ENCODE data around the gene MRC1.

Gene MRC1

GRCh38 chr10:17819836-17820235 is 10.7 kb downstream of the MRC1 start:
- H3K79me1 ChIP-seq (replicated peaks; ENCODE audit: low read length, poor library complexity, severe bottlenecking): no peaks in the 10 kb centered on the region
- DNase-seq: no peak
- no peak overlapping the region for H2BK12ac ChIP-seq (ENCODE audit: low read length in 2 of 2)
- H3K4me2 ChIP-seq (ENCODE audit: low read length, poor library complexity, severe bottlenecking): no peak overlapping the region
- H3K4me1 ChIP-seq (ENCODE audit: control insufficient read depth, insufficient read depth, low read depth, low read length): no peaks in the 10 kb centered on the region
- H4K8ac ChIP-seq (ENCODE audit: low read length): no peak overlapping the region
- no peak overlapping the region for H2AFZ ChIP-seq (ENCODE audit: low read depth, low read length)
- peaks cover 0 to 7% of the 10 kb centered on the region in 2 experiments for H3K27me3 ChIP-seq (ENCODE audit: control insufficient read depth in 1 of 2, insufficient read depth in 1 of 2, low read length in 2 of 2)
- H3K4ac ChIP-seq (ENCODE audit: low read depth in 1 of 2, low read length in 2 of 2): no peak overlapping the region
- H3K18ac ChIP-seq (ENCODE audit: low read depth in 1 of 2, low read length in 2 of 2): no peak overlapping the region
- no peak overlapping the region for H3K23ac ChIP-seq (ENCODE audit: low read length in 2 of 2)
- no peak overlapping the region for H3K9ac ChIP-seq (ENCODE audit: low read length)
- WGBS: 91% methylated on average over 7 of the region's 7 CpGs
- H3K27ac ChIP-seq (ENCODE audit: low read length, poor library complexity, severe bottlenecking): no peak overlapping the region
- H3K9me3 ChIP-seq (ENCODE audit: control insufficient read depth, low read length): no peaks in the 10 kb centered on the region
- H4K91ac ChIP-seq (ENCODE audit: low read length): no peak overlapping the region
- H2BK120ac ChIP-seq (ENCODE audit: low read depth, low read length): no peak overlapping the region
- H2BK15ac ChIP-seq (ENCODE audit: low read depth, poor library complexity, severe bottlenecking): no peak overlapping the region
- H2BK5ac ChIP-seq (ENCODE audit: low read depth, low read length, poor library complexity, severe bottlenecking): no peak overlapping the region
- H3K36me3 ChIP-seq (ENCODE audit: control insufficient read depth in 1 of 2, insufficient read depth in 2 of 2, low read depth in 1 of 2, low read length in 2 of 2): no peaks in the 10 kb centered on the region
- no peak overlapping the region for H2AK5ac ChIP-seq (ENCODE audit: low read length, severe bottlenecking)
- no peak overlapping the region for H3K4me3 ChIP-seq (ENCODE audit: insufficient read depth in 1 of 2, low read depth in 1 of 2, low read length in 2 of 2)
- no peak overlapping the region for H3K14ac ChIP-seq (ENCODE audit: low read length in 2 of 2)

GRCh38 chr10:17820943-17821342 is 11.8 kb downstream of the MRC1 start:
- Histone ChIP-seq H3K4me2 (ENCODE audit: low read length, poor library complexity, severe bottlenecking) (no peak overlapping the region), H3K27me3 (ENCODE audit: control insufficient read depth in 1 of 2, insufficient read depth in 1 of 2, low read length in 2 of 2) (peaks cover 0 to 2% of the 10 kb centered on the region in 2 experiments), H2BK120ac (ENCODE audit: low read depth, low read length) (no peak overlapping the region), H2AFZ (ENCODE audit: low read depth, low read length) (no peak overlapping the region), H2AK5ac (ENCODE audit: low read length, severe bottlenecking) (no peak overlapping the region), H3K4ac (ENCODE audit: low read depth in 1 of 2, low read length in 2 of 2) (no peak overlapping the region), H3K18ac (ENCODE audit: low read depth in 1 of 2, low read length in 2 of 2) (no peak overlapping the region), H3K14ac (ENCODE audit: low read length in 2 of 2) (no peak overlapping the region), H3K23ac (ENCODE audit: low read length in 2 of 2) (no peak overlapping the region), H3K4me1 (ENCODE audit: control insufficient read depth, insufficient read depth, low read depth, low read length) (no peaks in the 10 kb centered on the region), H3K4me3 (ENCODE audit: insufficient read depth in 1 of 2, low read depth in 1 of 2, low read length in 2 of 2) (no peak overlapping the region), H3K27ac (ENCODE audit: low read length, poor library complexity, severe bottlenecking) (no peak overlapping the region), H3K36me3 (ENCODE audit: control insufficient read depth in 1 of 2, insufficient read depth in 2 of 2, low read depth in 1 of 2, low read length in 2 of 2) (no peaks in the 10 kb centered on the region), H3K9ac (ENCODE audit: low read length) (no peak overlapping the region), H3K9me3 (ENCODE audit: control insufficient read depth, low read length) (no peaks in the 10 kb centered on the region), H4K91ac (ENCODE audit: low read length) (no peak overlapping the region), H2BK15ac (ENCODE audit: low read depth, poor library complexity, severe bottlenecking) (no peak overlapping the region), H4K8ac (ENCODE audit: low read length) (no peak overlapping the region), H2BK5ac (ENCODE audit: low read depth, low read length, poor library complexity, severe bottlenecking) (no peak overlapping the region), H2BK12ac (ENCODE audit: low read length in 2 of 2) (no peak overlapping the region), H3K79me1 (replicated peaks; ENCODE audit: low read length, poor library complexity, severe bottlenecking) (no peaks in the 10 kb centered on the region)
- no peak for DNase-seq
- WGBS: 93% methylated on average over 3 of the region's 3 CpGs

- Histone ChIP-seq H3K36me3 (ENCODE audit: control insufficient read depth in 1 of 2, insufficient read depth in 2 of 2, low read depth in 1 of 2, low read length in 2 of 2) (no peaks in the 10 kb centered on the region), H3K79me1 (replicated peaks; ENCODE audit: low read length, poor library complexity, severe bottlenecking) (no peaks in the 10 kb centered on the region), H4K91ac (ENCODE audit: low read length) (no peak overlapping the region), H3K27ac (ENCODE audit: low read length, poor library complexity, severe bottlenecking) (no peak overlapping the region), H3K23ac (ENCODE audit: low read length in 2 of 2) (no peak overlapping the region), H3K4me1 (ENCODE audit: control insufficient read depth, insufficient read depth, low read depth, low read length) (no peaks in the 10 kb centered on the region), H3K9ac (ENCODE audit: low read length) (no peak overlapping the region), H3K14ac (ENCODE audit: low read length in 2 of 2) (no peak overlapping the region), H2AFZ (ENCODE audit: low read depth, low read length) (no peak overlapping the region), H3K4me2 (ENCODE audit: low read length, poor library complexity, severe bottlenecking) (no peak overlapping the region), H2BK5ac (ENCODE audit: low read depth, low read length, poor library complexity, severe bottlenecking) (no peak overlapping the region), H3K4me3 (ENCODE audit: insufficient read depth in 1 of 2, low read depth in 1 of 2, low read length in 2 of 2) (no peak overlapping the region), H2BK120ac (ENCODE audit: low read depth, low read length) (no peak overlapping the region), H3K4ac (ENCODE audit: low read depth in 1 of 2, low read length in 2 of 2) (no peak overlapping the region), H4K8ac (ENCODE audit: low read length) (no peak overlapping the region), H3K27me3 (ENCODE audit: control insufficient read depth in 1 of 2, insufficient read depth in 1 of 2, low read length in 2 of 2) (peaks cover 0 to 2% of the 10 kb centered on the region in 2 experiments), H3K18ac (ENCODE audit: low read depth in 1 of 2, low read length in 2 of 2) (no peak overlapping the region), H2BK12ac (ENCODE audit: low read length in 2 of 2) (no peak overlapping the region), H2BK15ac (ENCODE audit: low read depth, poor library complexity, severe bottlenecking) (no peak overlapping the region), H3K9me3 (ENCODE audit: control insufficient read depth, low read length) (no peaks in the 10 kb centered on the region), H2AK5ac (ENCODE audit: low read length, severe bottlenecking) (no peak overlapping the region)
- no CpG with 5 or more reads among the region's 1 CpG for WGBS
- no peak for DNase-seq
Measured at GRCh38 chr10:17821893-17822292, 12.7 kb downstream of the MRC1 start.

GRCh38 chr10:17831341-17831740 is 22.2 kb downstream of the MRC1 start:
- no peak overlapping the region for H2AK5ac ChIP-seq (ENCODE audit: low read length, severe bottlenecking)
- no peak overlapping the region for H2BK12ac ChIP-seq (ENCODE audit: low read length in 2 of 2)
- H3K18ac ChIP-seq (ENCODE audit: low read depth in 1 of 2, low read length in 2 of 2): no peak overlapping the region
- H2BK5ac ChIP-seq (ENCODE audit: low read depth, low read length, poor library complexity, severe bottlenecking): no peak overlapping the region
- H3K23ac ChIP-seq (ENCODE audit: low read length in 2 of 2): no peak overlapping the region
- H3K27ac ChIP-seq (ENCODE audit: low read length, poor library complexity, severe bottlenecking): no peak overlapping the region
- no peaks in the 10 kb centered on the region for H3K27me3 ChIP-seq (ENCODE audit: control insufficient read depth in 1 of 2, insufficient read depth in 1 of 2, low read length in 2 of 2)
- no peak overlapping the region for H3K14ac ChIP-seq (ENCODE audit: low read length in 2 of 2)
- H4K8ac ChIP-seq (ENCODE audit: low read length): no peak overlapping the region
- H3K9ac ChIP-seq (ENCODE audit: low read length): no peak overlapping the region
- H3K4ac ChIP-seq (ENCODE audit: low read depth in 1 of 2, low read length in 2 of 2): no peak overlapping the region
- no peak overlapping the region for H3K4me2 ChIP-seq (ENCODE audit: low read length, poor library complexity, severe bottlenecking)
- no peak overlapping the region for H4K91ac ChIP-seq (ENCODE audit: low read length)
- H3K36me3 ChIP-seq (ENCODE audit: control insufficient read depth in 1 of 2, insufficient read depth in 2 of 2, low read depth in 1 of 2, low read length in 2 of 2): no peaks in the 10 kb centered on the region
- H3K4me1 ChIP-seq (ENCODE audit: control insufficient read depth, insufficient read depth, low read depth, low read length): peaks cover 7% of the 10 kb centered on the region
- no peak overlapping the region for H2BK15ac ChIP-seq (ENCODE audit: low read depth, poor library complexity, severe bottlenecking)
- no peak for DNase-seq
- no peak overlapping the region for H2AFZ ChIP-seq (ENCODE audit: low read depth, low read length)
- 100% methylated on average over 1 of the region's 1 CpG for WGBS
- no peaks in the 10 kb centered on the region for H3K9me3 ChIP-seq (ENCODE audit: control insufficient read depth, low read length)
- no peaks in the 10 kb centered on the region for H3K79me1 ChIP-seq (replicated peaks; ENCODE audit: low read length, poor library complexity, severe bottlenecking)
- H2BK120ac ChIP-seq (ENCODE audit: low read depth, low read length): no peak overlapping the region
- H3K4me3 ChIP-seq (ENCODE audit: insufficient read depth in 1 of 2, low read depth in 1 of 2, low read length in 2 of 2): no peak overlapping the region

Data from mesenchymal stem cell (in vitro differentiated cells and primary cell).